Esophagus squamous epithelium (tissue), 5 donors: ENCODE data around the gene CDK6. TPM values are rescaled to one million over a fixed set of nuclear protein-coding genes. Genes with fewer than 3 reads are reported as not detected.

Experiments
- DNase-seq: peaks from one replicate; lab custom pipeline; 2025; lab: John Stamatoyannopoulos, UW
- H3K27ac ChIP-seq, 4 donors: fragments of 200-600 bp; sonication (generic); one replicate each; pipeline ENCODE4 v1.5.1; 2016 to 2019; ENCODE audit warnings: mild to moderate bottlenecking in 1 of 4
- H3K27me3 ChIP-seq, 4 donors: fragments of 200-600 bp; sonication (generic); 1 replicate in 3 of 4; 2 replicates in 1 of 4; pipeline versions ENCODE4 v1.5.1 to v1.6.0; 2017 to 2021; ENCODE audit warnings: antibody characterized with exemption in 1 of 4
- H3K36me3 ChIP-seq, 3 donors: fragments of 200-600 bp; sonication (generic); one replicate each; pipeline ENCODE4 v1.5.1; 2016 to 2019
- H3K4me1 ChIP-seq, 3 donors: fragments of 200-600 bp; sonication (generic); one replicate each; pipeline ENCODE4 v1.5.1; 2017 to 2019
- H3K4me3 ChIP-seq, 4 donors: fragments of 200-600 bp; sonication (generic); 1 replicate in 3 of 4; 2 replicates in 1 of 4; pipeline ENCODE4 v1.5.1; 2016 to 2019; ENCODE audit warnings: mild to moderate bottlenecking in 2 of 4, moderate library complexity in 1 of 4
- H3K9me3 ChIP-seq, 3 donors: fragments of 200-600 bp; sonication (generic); one replicate each; pipeline ENCODE4 v1.5.1; 2016 to 2019
- POLR2A ChIP-seq, 4 donors: fragments of 450-650 bp; IDR thresholded peaks; one replicate each; pipeline ENCODE4 v1.6.1; 2017; ENCODE audit warnings: antibody characterized with exemption in 4 of 4, mild to moderate bottlenecking in 4 of 4, moderate library complexity in 3 of 4
- WGBS, 2 donors: methylation state at CpG; one replicate each; pipeline ENCODE4 v1.1.5; 2018; 5-methylcytosine and 5-hydroxymethylcytosine counted together
- intact Hi-C: fragments of 100-400 bp; cut with DNase I; formaldehyde crosslinking; loops from one replicate; pipeline ENCODE4 v1.15.0; 2022
- total RNA-seq, 4 donors: library from RNA; depleted of rRNA; stranded (reverse); fragments of >200 nt; gene quantifications; one replicate each; pipeline ENCODE4 v1.1.0, GENCODE V29; 2016
- TF ChIP-seq, protein P1 (sequence below), 6 experiments: fragments of 450-650 bp in 4 of 6; fragments of 200-600 bp in 2 of 6; sonication (generic) in 2 of 6; IDR thresholded peaks; one replicate each; pipeline ENCODE4 v1.5.1; 2016 to 2019; ENCODE audit warnings: antibody characterized with exemption in 6 of 6, mild to moderate bottlenecking in 4 of 6, moderate library complexity in 4 of 6
- donor health status: DM: yes; HTN: yes; CAD: no.

The CDK6 gene
- total RNA-seq, 4 donors from 2014 or later, result 15.6 to 59.2 (median 32.4) TPM

DNA sequence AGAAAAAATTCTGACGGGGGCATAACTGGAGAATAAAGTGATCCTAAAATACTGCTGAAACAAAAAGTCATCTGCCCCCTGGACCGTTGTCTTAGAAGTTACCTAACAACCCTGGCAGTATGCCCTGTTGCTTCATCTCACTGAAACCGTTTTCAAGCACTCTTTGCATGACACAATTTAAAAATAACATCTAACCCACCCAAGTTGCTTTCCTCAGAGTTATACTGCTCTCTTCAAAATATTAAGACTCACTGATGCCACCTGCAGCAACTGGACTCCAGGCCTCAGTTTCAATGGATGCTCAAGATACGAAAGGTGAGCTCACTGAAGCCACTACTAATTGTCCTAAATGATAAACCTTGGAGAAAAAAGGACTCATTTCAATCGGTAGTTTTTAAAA is 57.4 kb downstream of the CDK6 start:
- intact Hi-C loops, result no loop called here
- WGBS, 2 donors, result 41 to 52% methylated on average over 5 of the region's 5 CpGs
- Histone ChIP-seq H3K27ac (no peak overlapping the region), H3K4me3 (no peak overlapping the region), H3K27me3 (no peaks in the 10 kb centered on the region), H3K36me3 (no peaks in the 10 kb centered on the region), H3K4me1 (peaks cover 0 to 28% (median 10%) of the 10 kb centered on the region in 3 donors), H3K9me3 (no peaks in the 10 kb centered on the region)
- TF ChIP-seq, protein P1, sequence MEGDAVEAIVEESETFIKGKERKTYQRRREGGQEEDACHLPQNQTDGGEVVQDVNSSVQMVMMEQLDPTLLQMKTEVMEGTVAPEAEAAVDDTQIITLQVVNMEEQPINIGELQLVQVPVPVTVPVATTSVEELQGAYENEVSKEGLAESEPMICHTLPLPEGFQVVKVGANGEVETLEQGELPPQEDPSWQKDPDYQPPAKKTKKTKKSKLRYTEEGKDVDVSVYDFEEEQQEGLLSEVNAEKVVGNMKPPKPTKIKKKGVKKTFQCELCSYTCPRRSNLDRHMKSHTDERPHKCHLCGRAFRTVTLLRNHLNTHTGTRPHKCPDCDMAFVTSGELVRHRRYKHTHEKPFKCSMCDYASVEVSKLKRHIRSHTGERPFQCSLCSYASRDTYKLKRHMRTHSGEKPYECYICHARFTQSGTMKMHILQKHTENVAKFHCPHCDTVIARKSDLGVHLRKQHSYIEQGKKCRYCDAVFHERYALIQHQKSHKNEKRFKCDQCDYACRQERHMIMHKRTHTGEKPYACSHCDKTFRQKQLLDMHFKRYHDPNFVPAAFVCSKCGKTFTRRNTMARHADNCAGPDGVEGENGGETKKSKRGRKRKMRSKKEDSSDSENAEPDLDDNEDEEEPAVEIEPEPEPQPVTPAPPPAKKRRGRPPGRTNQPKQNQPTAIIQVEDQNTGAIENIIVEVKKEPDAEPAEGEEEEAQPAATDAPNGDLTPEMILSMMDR (IDR thresholded peaks at IDR 0.05), result no peak
- TF ChIP-seq POLR2A (IDR thresholded peaks at IDR 0.05), result no peak
- no peak for DNase-seq

DNA sequence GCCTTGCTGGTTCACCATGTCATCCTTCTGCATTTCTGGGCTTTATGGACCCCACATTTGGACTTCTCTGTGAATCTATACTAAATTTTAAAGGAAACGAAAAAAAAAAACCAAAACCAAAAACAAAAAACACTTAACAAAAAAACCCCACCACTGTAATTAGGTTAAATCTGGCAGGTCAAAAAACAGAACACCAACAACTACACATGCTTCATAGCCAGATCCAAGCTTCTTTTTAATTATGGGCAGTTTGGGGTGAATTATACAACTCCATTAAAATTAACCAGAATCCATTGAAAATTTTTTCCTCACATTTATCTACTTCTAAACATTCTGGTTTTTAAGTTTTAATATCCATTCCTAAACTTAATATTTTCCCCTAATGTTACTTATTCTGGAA is 58.4 kb downstream of the CDK6 start:
- H3K4me1 ChIP-seq, result peaks cover 0 to 28% (median 10%) of the 10 kb centered on the region in 3 donors
- TF ChIP-seq, protein P1 (IDR thresholded peaks at IDR 0.05), result no peak
- no peak for TF ChIP-seq POLR2A (IDR thresholded peaks at IDR 0.05)
- DNase-seq, result no peak
- no peaks in the 10 kb centered on the region for H3K27me3 ChIP-seq
- WGBS, 2 donors, result 67% methylated on average over 1 of the region's 1 CpG
- no peak overlapping the region for H3K27ac ChIP-seq
- H3K4me3 ChIP-seq, result no peak overlapping the region
- no peaks in the 10 kb centered on the region for H3K36me3 ChIP-seq
- intact Hi-C loops, result no loop called here
- H3K9me3 ChIP-seq, result no peaks in the 10 kb centered on the region

DNA sequence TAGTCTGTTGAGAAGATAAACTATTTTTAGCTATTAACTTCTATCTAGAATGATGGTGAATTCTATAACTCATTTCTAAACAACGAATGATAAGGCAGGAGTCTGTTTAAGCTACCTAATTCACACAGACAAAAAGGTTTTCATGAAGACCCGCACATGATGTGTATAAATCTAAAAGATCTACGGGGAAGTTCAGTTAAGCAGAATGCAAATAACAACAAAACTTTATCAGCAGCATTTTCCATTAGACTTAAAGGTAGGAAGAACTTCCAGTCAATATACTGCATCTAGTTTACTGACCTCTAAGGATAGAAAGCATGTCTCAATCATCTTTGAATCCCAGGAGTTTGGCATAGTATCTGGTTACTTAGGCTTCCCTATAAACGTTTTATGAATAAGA is 62.6 kb downstream of the CDK6 start:
- WGBS, 2 donors, result 73 to 81% methylated on average over 4 of the region's 4 CpGs
- Histone ChIP-seq H3K9me3 (no peaks in the 10 kb centered on the region), H3K27me3 (no peaks in the 10 kb centered on the region), H3K4me1 (no peaks in the 10 kb centered on the region), H3K36me3 (no peaks in the 10 kb centered on the region), H3K27ac (no peak overlapping the region), H3K4me3 (no peak overlapping the region)
- intact Hi-C loops, result no loop called here
- TF ChIP-seq POLR2A (IDR thresholded peaks at IDR 0.05), result no peak
- TF ChIP-seq, protein P1 (IDR thresholded peaks at IDR 0.05), result no peak
- no peak for DNase-seq

DNA sequence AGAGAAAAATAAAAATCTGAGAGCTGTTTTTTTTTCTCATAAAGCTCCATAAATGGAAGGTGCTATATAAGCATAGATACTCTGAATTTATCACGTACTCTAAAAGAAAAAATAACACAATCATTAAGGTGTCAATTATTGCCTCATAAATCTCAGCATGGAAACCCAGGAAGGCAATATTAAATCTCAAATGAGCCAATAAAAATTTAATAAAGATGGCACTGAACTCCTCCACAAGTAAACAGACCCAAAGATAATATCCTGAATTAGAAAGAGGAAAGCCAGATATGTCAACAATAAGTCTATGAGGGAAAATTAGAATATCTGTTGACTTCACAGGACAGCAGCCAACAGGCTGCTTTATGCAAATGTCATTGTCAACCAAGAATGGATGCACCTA is 66.5 kb downstream of the CDK6 start:
- TF ChIP-seq, protein P1 (IDR thresholded peaks at IDR 0.05), result no peak
- TF ChIP-seq POLR2A (IDR thresholded peaks at IDR 0.05), result no peak
- no peaks in the 10 kb centered on the region for H3K27me3 ChIP-seq
- no peak overlapping the region for H3K4me3 ChIP-seq
- no peaks in the 10 kb centered on the region for H3K36me3 ChIP-seq
- WGBS, 2 donors, result 58 to 71% methylated on average over 1 of the region's 1 CpG
- H3K4me1 ChIP-seq, result peaks cover 7 to 26% (median 20%) of the 10 kb centered on the region in 3 donors
- no peak for DNase-seq
- H3K27ac ChIP-seq, result no peak overlapping the region
- no peaks in the 10 kb centered on the region for H3K9me3 ChIP-seq
- intact Hi-C loops, result no loop called here

DNA sequence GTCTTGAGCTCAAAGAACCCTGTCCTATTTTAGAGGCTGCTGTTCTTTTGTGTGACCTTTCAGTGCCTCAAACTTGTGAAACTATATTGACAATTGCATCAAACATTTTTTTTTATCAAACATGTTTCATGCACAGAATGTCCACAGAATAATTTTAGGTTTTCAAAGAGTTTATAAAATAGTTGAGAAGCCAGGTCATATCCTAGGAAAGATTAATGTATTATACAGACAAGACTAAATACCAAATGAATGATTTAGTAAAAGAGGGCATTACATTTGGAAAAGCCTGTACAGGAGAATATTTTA is 67.0 kb downstream of the CDK6 start:
- Histone ChIP-seq H3K9me3 (no peaks in the 10 kb centered on the region), H3K27me3 (no peaks in the 10 kb centered on the region), H3K36me3 (no peaks in the 10 kb centered on the region), H3K27ac (no peak overlapping the region), H3K4me1 (peaks cover 7 to 26% (median 20%) of the 10 kb centered on the region in 3 donors), H3K4me3 (no peak overlapping the region)
- TF ChIP-seq, protein P1 (IDR thresholded peaks at IDR 0.05), result no peak
- no peak for TF ChIP-seq POLR2A (IDR thresholded peaks at IDR 0.05)
- intact Hi-C loops, result no loop called here
- no peak for DNase-seq
